ENCODE measurements around the gene TMEM147. TPM values are rescaled to one million over a fixed set of nuclear protein-coding genes. Genes with fewer than 3 reads are reported as not detected.
A peak's percentile ranks its signal among the peaks of the same experiment; 100 is the strongest.
"Not testable (repeated sequence)": the region's sequence is repeated elsewhere in the genome, so short reads cannot be mapped to it uniquely, and the experiment has no call there.

Gene TMEM147
- total RNA-seq, 1 experiment from 2014 or later, result 225 TPM

DNA sequence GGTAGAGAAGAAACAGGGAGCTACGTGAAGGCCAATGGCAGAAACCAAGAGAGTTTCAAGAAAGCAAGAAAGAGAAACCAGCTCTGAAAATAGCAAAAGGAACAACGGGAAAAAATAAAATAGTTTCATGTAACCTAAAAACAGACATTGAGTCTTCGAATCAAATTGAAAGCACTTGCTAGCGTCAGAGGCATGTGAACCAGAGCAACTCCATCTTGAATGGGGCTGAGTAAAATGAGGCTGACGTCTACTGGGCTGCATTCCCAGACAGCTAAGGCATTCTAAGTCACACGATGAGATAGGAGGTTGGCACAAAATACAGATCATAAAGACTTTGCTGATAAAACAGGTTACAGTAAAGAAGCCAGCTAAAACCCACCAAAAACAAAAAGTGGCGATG is 33.3 kb downstream of the TMEM147 start:
- Histone ChIP-seq H3K27me3 (ENCODE audit: control insufficient read depth, insufficient read depth, low read length) (no peaks in the 10 kb centered on the region; the same call in 1 of the 2 replicates), H3K4me3 (ENCODE audit: insufficient read depth, low read depth, low read length) (no peak overlapping the region), H3K36me3 (replicated peaks; ENCODE audit: control insufficient read depth, insufficient read depth, low read length) (no peaks in the 10 kb centered on the region)
- no peak for DNase-seq

DNA sequence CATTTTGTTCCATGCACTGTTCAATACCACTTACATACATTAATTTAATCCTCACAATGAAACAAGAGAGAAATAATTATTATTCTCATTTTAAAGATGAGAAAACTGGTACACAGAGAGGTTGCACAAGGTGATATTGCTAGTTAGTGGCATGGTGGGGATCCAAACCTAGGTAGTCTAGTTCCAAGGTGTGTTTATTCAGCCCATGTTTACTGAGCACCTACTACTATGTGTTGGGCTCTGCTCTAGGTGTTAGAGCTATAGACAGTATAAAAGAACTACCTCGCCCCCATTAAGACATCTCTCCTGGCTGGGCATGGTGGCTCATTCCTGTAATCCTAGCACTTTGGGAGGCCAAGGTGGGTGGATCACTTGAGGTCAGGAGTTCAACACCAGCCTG is 37.3 kb downstream of the TMEM147 start:
- no peaks in the 10 kb centered on the region; the same call in 1 of the 2 replicates for H3K27me3 ChIP-seq (ENCODE audit: control insufficient read depth, insufficient read depth, low read length)
- no peaks in the 10 kb centered on the region for H3K36me3 ChIP-seq (replicated peaks; ENCODE audit: control insufficient read depth, insufficient read depth, low read length)
- no peak overlapping the region for H3K4me3 ChIP-seq (ENCODE audit: insufficient read depth, low read depth, low read length)
- DNase-seq, result no peak

GRCh38 chr19:35585848-35586247 is 40.4 kb downstream of the TMEM147 start, which contains the start of gene PMIS2:
TSS of gene PMIS2 (plus strand) at chr19:35586173. CDS start at chr19:35586260, 87 bp downstream.
- Histone ChIP-seq H3K36me3 (replicated peaks; ENCODE audit: control insufficient read depth, insufficient read depth, low read length) (no peaks in the 10 kb centered on the region), H3K27me3 (ENCODE audit: control insufficient read depth, insufficient read depth, low read length) (no peaks in the 10 kb centered on the region; the same call in 1 of the 2 replicates), H3K4me3 (ENCODE audit: insufficient read depth, low read depth, low read length) (no peak within 1 kb of the TSS)
- DNase-seq, result peak; percentile 93

GRCh38 chr19:35587321-35587720 is 41.9 kb downstream of the TMEM147 start:
- no peaks in the 10 kb centered on the region; the same call in 1 of the 2 replicates for H3K27me3 ChIP-seq (ENCODE audit: control insufficient read depth, insufficient read depth, low read length)
- no peak for DNase-seq
- H3K36me3 ChIP-seq (replicated peaks; ENCODE audit: control insufficient read depth, insufficient read depth, low read length), result no peaks in the 10 kb centered on the region
- H3K4me3 ChIP-seq (ENCODE audit: insufficient read depth, low read depth, low read length), result no peak overlapping the region

DNA sequence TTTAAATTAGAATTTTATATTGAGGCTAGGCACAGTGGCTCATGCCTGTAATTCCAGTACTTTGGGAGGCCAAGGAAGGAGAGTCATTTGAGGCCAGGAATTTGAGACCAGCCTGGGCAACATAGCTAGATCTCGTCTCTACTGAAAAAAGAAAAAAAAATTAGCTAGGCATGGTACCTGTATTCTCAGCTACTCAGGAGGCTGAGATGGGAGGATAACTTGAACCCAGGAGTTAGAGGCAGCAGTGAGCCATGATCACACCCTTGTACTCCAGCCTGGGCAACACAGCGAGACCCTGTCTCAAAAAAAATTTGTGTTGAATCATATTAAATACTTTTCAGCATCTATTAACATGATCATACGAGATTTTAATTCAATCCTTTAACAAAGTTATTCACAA is 45.4 kb downstream of the TMEM147 start:
- H3K36me3 ChIP-seq (replicated peaks; ENCODE audit: control insufficient read depth, insufficient read depth, low read length), result no peaks in the 10 kb centered on the region
- DNase-seq, result no peak
- no peak overlapping the region for H3K4me3 ChIP-seq (ENCODE audit: insufficient read depth, low read depth, low read length)
- no peaks in the 10 kb centered on the region; the same call in 1 of the 2 replicates for H3K27me3 ChIP-seq (ENCODE audit: control insufficient read depth, insufficient read depth, low read length)

DNA sequence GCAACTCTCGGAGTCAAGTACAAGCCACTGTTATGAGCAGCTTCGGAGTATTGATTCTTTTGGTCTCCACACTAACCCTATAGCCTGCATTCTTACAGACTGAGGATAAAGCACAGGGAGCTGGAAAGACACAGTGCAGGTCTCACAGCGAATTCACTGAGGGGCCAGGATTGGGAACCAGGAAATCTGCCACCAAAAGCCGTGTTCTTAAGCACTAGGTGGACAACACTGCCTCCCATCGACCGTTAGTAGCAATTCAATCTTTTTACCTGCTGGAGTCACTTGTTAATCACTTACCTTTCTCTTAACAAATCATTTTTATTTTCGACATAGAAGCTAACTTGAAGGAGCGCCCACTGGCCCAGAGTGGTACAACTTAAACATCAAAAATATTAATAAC is 46.8 kb downstream of the TMEM147 start:
- Histone ChIP-seq H3K36me3 (replicated peaks; ENCODE audit: control insufficient read depth, insufficient read depth, low read length) (no peaks in the 10 kb centered on the region), H3K4me3 (ENCODE audit: insufficient read depth, low read depth, low read length) (no peak overlapping the region), H3K27me3 (ENCODE audit: control insufficient read depth, insufficient read depth, low read length) (peaks cover 2% of the 10 kb centered on the region)
- peak; percentile 81 for DNase-seq

DNA sequence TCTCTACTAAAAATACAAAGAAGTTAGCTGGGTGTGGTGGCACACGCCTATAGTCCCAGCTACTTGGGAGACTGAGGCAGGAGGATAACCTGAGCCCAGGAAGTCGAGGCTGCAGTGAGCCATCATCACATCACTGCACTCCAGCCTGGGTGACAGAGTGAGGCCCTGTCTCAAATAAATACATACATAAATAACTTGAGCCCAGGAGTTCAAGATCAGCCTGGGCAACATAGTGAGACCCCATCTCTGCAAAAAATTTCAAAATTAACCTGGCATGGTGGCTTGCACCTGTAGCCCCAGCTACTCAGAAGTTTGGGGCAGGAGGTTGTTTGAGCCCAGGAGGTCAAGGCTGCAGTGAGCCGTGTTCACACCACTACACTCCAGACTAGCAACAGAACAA is 49.6 kb downstream of the TMEM147 start:
- H3K27me3 ChIP-seq (ENCODE audit: control insufficient read depth, insufficient read depth, low read length); H3K4me3 ChIP-seq (ENCODE audit: insufficient read depth, low read depth, low read length); H3K36me3 ChIP-seq (replicated peaks; ENCODE audit: control insufficient read depth, insufficient read depth, low read length); DNase-seq: not testable (repeated sequence)

- Histone ChIP-seq H3K27me3 (ENCODE audit: control insufficient read depth, insufficient read depth, low read length) (peaks cover 4% of the 10 kb centered on the region), H3K36me3 (replicated peaks; ENCODE audit: control insufficient read depth, insufficient read depth, low read length) (no peaks in the 10 kb centered on the region), H3K4me3 (ENCODE audit: insufficient read depth, low read depth, low read length) (no peak overlapping the region)
- DNase-seq, result no peak
These were observed 50.5 kb downstream of the TMEM147 start for GRCh38 chr19:35595928-35596327.

GRCh38 chr19:35596366-35596999 is 51.1 kb downstream of the TMEM147 start:
- no peaks in the 10 kb centered on the region for H3K36me3 ChIP-seq (replicated peaks; ENCODE audit: control insufficient read depth, insufficient read depth, low read length)

More at GRCh38 chr19:35596366-35596999, 51.1 kb downstream of the TMEM147 start:
- DNase-seq, result peak; percentile 75
- H3K27me3 ChIP-seq (ENCODE audit: control insufficient read depth, insufficient read depth, low read length), result peaks cover 4% of the 10 kb centered on the region
- no peak overlapping the region for H3K4me3 ChIP-seq (ENCODE audit: insufficient read depth, low read depth, low read length)

Other genes starting within 250 kb of the TMEM147 start
- gene CD22, start 216.4 kb upstream of the TMEM147 start, total RNA-seq (2014; rRNA removed; shearing (Covaris generic)), result 0.44 TPM in 1 of 2 replicates, not detected in the other
- not detected in 2 replicates for gene FFAR1, start 197.7 kb upstream of the TMEM147 start, total RNA-seq (2014; rRNA removed; shearing (Covaris generic))
- gene FFAR3, start 187.2 kb upstream of the TMEM147 start, total RNA-seq (2014; rRNA removed; shearing (Covaris generic)), result not detected in 2 replicates
- gene GPR42, start 174.6 kb upstream of the TMEM147 start, total RNA-seq (2014; rRNA removed; shearing (Covaris generic)), result not detected in 2 replicates
- gene FFAR2, start 97.4 kb upstream of the TMEM147 start, total RNA-seq (2014; rRNA removed; shearing (Covaris generic)), result not detected in 2 replicates
- 0.44 and 0.52 TPM in 2 replicates for gene KRTDAP, start 55.2 kb upstream of the TMEM147 start, total RNA-seq (2014; rRNA removed; shearing (Covaris generic))
- gene DMKN, start 32.0 kb upstream of the TMEM147 start, total RNA-seq (2014; rRNA removed; shearing (Covaris generic)), result 179 and 182 TPM in 2 replicates
- gene SBSN, start 17.3 kb upstream of the TMEM147 start, total RNA-seq (2014; rRNA removed; shearing (Covaris generic)), result not detected in 2 replicates
- gene GAPDHS, start 12.2 kb upstream of the TMEM147 start, total RNA-seq (2014; rRNA removed; shearing (Covaris generic)), result 0.07 TPM in 1 of 2 replicates, not detected in the other
- gene ATP4A, start 18.0 kb downstream of the TMEM147 start, total RNA-seq (2014; rRNA removed; shearing (Covaris generic)), result 0.21 TPM in 1 of 2 replicates, not detected in the other
- not detected in 2 replicates for gene PMIS2, start 40.5 kb downstream of the TMEM147 start, total RNA-seq (2014; rRNA removed; shearing (Covaris generic))
- 25.6 and 27.4 TPM in 2 replicates for gene HAUS5, start 67.1 kb downstream of the TMEM147 start, total RNA-seq (2014; rRNA removed; shearing (Covaris generic))
- gene RBM42, start 83.4 kb downstream of the TMEM147 start, total RNA-seq (2014; rRNA removed; shearing (Covaris generic)), result 75.0 and 81.4 TPM in 2 replicates
- 0.35 and 0.81 TPM in 2 replicates for gene ETV2, start 96.1 kb downstream of the TMEM147 start, total RNA-seq (2014; rRNA removed; shearing (Covaris generic))
- gene COX6B1, start 102.7 kb downstream of the TMEM147 start, total RNA-seq (2014; rRNA removed; shearing (Covaris generic)), result 500 and 605 TPM in 2 replicates
- 0.14 and 0.74 TPM in 2 replicates for gene UPK1A, start 120.9 kb downstream of the TMEM147 start, total RNA-seq (2014; rRNA removed; shearing (Covaris generic))
- gene ZBTB32, start 158.9 kb downstream of the TMEM147 start, total RNA-seq (2014; rRNA removed; shearing (Covaris generic)), result not detected in 2 replicates
- gene KMT2B, start 172.4 kb downstream of the TMEM147 start, total RNA-seq (2014; rRNA removed; shearing (Covaris generic)), result 12.9 and 16.3 TPM in 2 replicates
- gene IGFLR1, start 196.8 kb downstream of the TMEM147 start, total RNA-seq (2014; rRNA removed; shearing (Covaris generic)), result 11.5 and 15.2 TPM in 2 replicates
- 11.6 and 13.4 TPM in 2 replicates for gene U2AF1L4, start 199.8 kb downstream of the TMEM147 start, total RNA-seq (2014; rRNA removed; shearing (Covaris generic))
- 53.2 and 58.6 TPM in 2 replicates for gene PSENEN, start 200.0 kb downstream of the TMEM147 start, total RNA-seq (2014; rRNA removed; shearing (Covaris generic))
- 5.0 and 17.2 TPM in 2 replicates for gene LIN37, start 202.9 kb downstream of the TMEM147 start, total RNA-seq (2014; rRNA removed; shearing (Covaris generic))
- gene HSPB6, start 211.4 kb downstream of the TMEM147 start, total RNA-seq (2014; rRNA removed; shearing (Covaris generic)), result 0.48 and 1.4 TPM in 2 replicates
- gene PROSER3, start 212.6 kb downstream of the TMEM147 start, total RNA-seq (2014; rRNA removed; shearing (Covaris generic)), result 6.8 and 14.0 TPM in 2 replicates
- gene ARHGAP33, start 229.9 kb downstream of the TMEM147 start, total RNA-seq (2014; rRNA removed; shearing (Covaris generic)), result 3.7 and 6.4 TPM in 2 replicates

Measured in H7 (cell line).